ENCODE measurements around the gene ENTHD1. TPM values are rescaled to one million over a fixed set of nuclear protein-coding genes. Genes with fewer than 3 reads are reported as not detected.
"Not testable (repeated sequence)": the region's sequence is repeated elsewhere in the genome, so short reads cannot be mapped to it uniquely, and the experiment has no call there.

Gene ENTHD1
- total RNA-seq, 1 donor: not detected

GRCh38 chr22:39738746-39739145, 154.8 kb downstream of the ENTHD1 start:
- Histone ChIP-seq H3K36me3 (ENCODE audit: insufficient read depth, low read length) (no peaks in the 10 kb centered on the region), H3K9me3 (ENCODE audit: low read depth, low read length) (no peaks in the 10 kb centered on the region), H3K4me1 (ENCODE audit: insufficient read depth, low read length) (no peaks in the 10 kb centered on the region), H2AFZ (ENCODE audit: low read length) (no peak overlapping the region), H3K79me2 (ENCODE audit: insufficient read depth, low read length) (no peaks in the 10 kb centered on the region), H3K27me3 (ENCODE audit: insufficient read depth, low read length) (peaks cover 26% of the 10 kb centered on the region), H4K20me1 (ENCODE audit: insufficient read depth, low read length) (no peaks in the 10 kb centered on the region), H3K27ac (ENCODE audit: low read depth, low read length) (no peak overlapping the region), H3K4me2 (ENCODE audit: insufficient read depth, low read length) (no peak overlapping the region), H3K4me3 (ENCODE audit: insufficient read depth, low read length) (no peak overlapping the region)
- DNase-seq (ENCODE audit: insufficient read length, low spot score, missing footprints): peak; percentile 70
- no peak for TF ChIP-seq CTCF (IDR thresholded peaks at IDR 0.05; ENCODE audit: extremely low read depth, low read depth, low read length)

- H3K79me2 ChIP-seq (ENCODE audit: insufficient read depth, low read length): no peaks in the 10 kb centered on the region
- H3K27me3 ChIP-seq (ENCODE audit: insufficient read depth, low read length): peaks cover 36% of the 10 kb centered on the region
- H3K4me1 ChIP-seq (ENCODE audit: insufficient read depth, low read length): no peaks in the 10 kb centered on the region
- no peak overlapping the region for H3K4me3 ChIP-seq (ENCODE audit: insufficient read depth, low read length)
- H3K9me3 ChIP-seq (ENCODE audit: low read depth, low read length): no peaks in the 10 kb centered on the region
- no peaks in the 10 kb centered on the region for H3K36me3 ChIP-seq (ENCODE audit: insufficient read depth, low read length)
- no peak overlapping the region for H3K27ac ChIP-seq (ENCODE audit: low read depth, low read length)
- TF ChIP-seq CTCF (IDR thresholded peaks at IDR 0.05; ENCODE audit: extremely low read depth, low read depth, low read length): no peak
- no peak overlapping the region for H2AFZ ChIP-seq (ENCODE audit: low read length)
- H4K20me1 ChIP-seq (ENCODE audit: insufficient read depth, low read length): no peaks in the 10 kb centered on the region
- H3K4me2 ChIP-seq (ENCODE audit: insufficient read depth, low read length): no peak overlapping the region
- no peak for DNase-seq (ENCODE audit: insufficient read length, low spot score, missing footprints)
These were observed 157.8 kb downstream of the ENTHD1 start for GRCh38 chr22:39735776-39736175.

GRCh38 chr22:39734866-39735265, 158.7 kb downstream of the ENTHD1 start:
- H4K20me1 ChIP-seq (ENCODE audit: insufficient read depth, low read length): no peaks in the 10 kb centered on the region
- H3K4me1 ChIP-seq (ENCODE audit: insufficient read depth, low read length): no peaks in the 10 kb centered on the region
- H3K36me3 ChIP-seq (ENCODE audit: insufficient read depth, low read length): no peaks in the 10 kb centered on the region
- no peak overlapping the region for H3K4me3 ChIP-seq (ENCODE audit: insufficient read depth, low read length)
- H2AFZ ChIP-seq (ENCODE audit: low read length): no peak overlapping the region
- H3K9me3 ChIP-seq (ENCODE audit: low read depth, low read length): no peaks in the 10 kb centered on the region
- no peak for DNase-seq (ENCODE audit: insufficient read length, low spot score, missing footprints)
- H3K79me2 ChIP-seq (ENCODE audit: insufficient read depth, low read length): no peaks in the 10 kb centered on the region
- no peak overlapping the region for H3K27ac ChIP-seq (ENCODE audit: low read depth, low read length)
- H3K4me2 ChIP-seq (ENCODE audit: insufficient read depth, low read length): no peak overlapping the region
- TF ChIP-seq CTCF (IDR thresholded peaks at IDR 0.05; ENCODE audit: extremely low read depth, low read depth, low read length): no peak
- peaks cover 36% of the 10 kb centered on the region for H3K27me3 ChIP-seq (ENCODE audit: insufficient read depth, low read length)

GRCh38 chr22:39734046-39734445, 159.5 kb downstream of the ENTHD1 start:
- DNase-seq (ENCODE audit: insufficient read length, low spot score, missing footprints); H3K36me3 ChIP-seq (ENCODE audit: insufficient read depth, low read length); H4K20me1 ChIP-seq (ENCODE audit: insufficient read depth, low read length); H3K4me2 ChIP-seq (ENCODE audit: insufficient read depth, low read length); H3K9me3 ChIP-seq (ENCODE audit: low read depth, low read length); H3K4me3 ChIP-seq (ENCODE audit: insufficient read depth, low read length); H2AFZ ChIP-seq (ENCODE audit: low read length); H3K79me2 ChIP-seq (ENCODE audit: insufficient read depth, low read length); H3K4me1 ChIP-seq (ENCODE audit: insufficient read depth, low read length); H3K27ac ChIP-seq (ENCODE audit: low read depth, low read length): not testable (repeated sequence)
- peaks cover 36% of the 10 kb centered on the region for H3K27me3 ChIP-seq (ENCODE audit: insufficient read depth, low read length)
